ENCODE results near the gene NSD2.

Gene NSD2

DNA sequence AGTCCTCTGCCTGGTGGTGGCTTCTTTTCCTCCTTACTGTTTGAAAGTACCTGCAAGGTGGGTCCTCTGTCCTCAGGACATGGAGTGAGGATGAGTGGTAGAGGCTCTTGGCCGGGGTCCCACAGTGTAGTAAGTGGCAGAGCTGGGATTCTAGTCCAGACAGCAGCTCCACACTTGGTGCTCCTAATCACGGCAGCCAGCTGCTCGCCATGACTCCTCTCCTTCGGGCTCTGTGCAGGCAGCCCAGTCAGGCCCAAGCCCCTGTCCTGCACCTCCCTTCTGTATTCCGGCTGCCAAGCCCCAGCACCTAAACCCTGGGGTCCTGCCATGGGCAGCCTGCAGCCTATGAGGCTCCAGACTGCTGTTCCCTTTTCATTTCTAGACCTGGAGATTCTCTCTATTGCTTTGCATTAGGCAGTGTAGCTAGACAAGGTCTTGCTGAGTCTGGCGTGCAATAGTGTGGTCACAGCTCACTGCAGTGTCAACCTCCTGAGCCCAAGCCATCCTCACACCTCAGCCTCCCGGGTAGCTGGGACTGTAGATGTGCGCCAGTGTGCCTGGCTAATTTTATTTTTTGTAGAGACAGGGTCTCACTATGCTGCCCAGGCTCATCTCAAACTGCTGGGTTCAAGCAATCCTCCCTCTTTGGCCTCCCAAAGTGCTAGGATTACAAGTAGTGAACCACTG, 24.9 kb downstream of the NSD2 start:
- TF ChIP-seq FOXP2 (optimal IDR thresholded peaks at IDR 0.05; ENCODE audit: control extremely low read depth, extremely low read length, insufficient read depth) (no peak), POLR2AphosphoS5 (IDR thresholded peaks at IDR 0.05; ENCODE audit: borderline replicate concordance, low read depth, low read length) (no peak), EZH2 (IDR thresholded peaks at IDR 0.05) (no peak)
- Histone ChIP-seq H3K9ac (ENCODE audit: insufficient read length) (no peak overlapping the region), H3K27ac (no peak overlapping the region), H3K9me3 (ENCODE audit: low read depth, low read length) (no peaks in the 10 kb centered on the region), H3K4me3 (no peak overlapping the region), H3K36me3 (ENCODE audit: insufficient read depth, low read length) (peaks cover 45% of the 10 kb centered on the region)
- DNase-seq (ENCODE audit: low read depth, low spot score), result no peak

DNA sequence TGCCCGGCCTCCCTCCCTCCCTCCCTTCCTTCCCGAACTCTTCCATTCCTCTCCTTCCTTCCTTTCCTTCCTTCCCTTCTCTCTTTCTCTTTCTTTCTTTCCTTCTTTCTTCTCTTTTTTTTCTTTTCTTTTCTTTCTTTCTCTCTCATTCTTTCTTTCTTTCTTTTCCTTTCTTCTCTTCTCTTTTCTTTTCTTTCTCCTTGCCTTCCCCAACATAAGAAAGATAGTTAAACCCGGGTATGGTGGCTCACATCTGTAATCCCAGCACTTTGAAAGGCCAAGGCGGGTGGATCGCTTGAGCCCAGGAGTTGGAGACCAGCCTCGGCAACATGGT, 25.4 kb downstream of the NSD2 start:
- TF ChIP-seq FOXP2 (optimal IDR thresholded peaks at IDR 0.05; ENCODE audit: control extremely low read depth, extremely low read length, insufficient read depth) (no peak), POLR2AphosphoS5 (IDR thresholded peaks at IDR 0.05; ENCODE audit: borderline replicate concordance, low read depth, low read length) (no peak), EZH2 (IDR thresholded peaks at IDR 0.05) (no peak)
- H3K9me3 ChIP-seq (ENCODE audit: low read depth, low read length), result no peaks in the 10 kb centered on the region
- H3K9ac ChIP-seq (ENCODE audit: insufficient read length), result no peak overlapping the region
- DNase-seq (ENCODE audit: low read depth, low spot score), result no peak
- H3K27ac ChIP-seq, result no peak overlapping the region
- peaks cover 51% of the 10 kb centered on the region for H3K36me3 ChIP-seq (ENCODE audit: insufficient read depth, low read length)
- H3K4me3 ChIP-seq, result no peak overlapping the region

DNA sequence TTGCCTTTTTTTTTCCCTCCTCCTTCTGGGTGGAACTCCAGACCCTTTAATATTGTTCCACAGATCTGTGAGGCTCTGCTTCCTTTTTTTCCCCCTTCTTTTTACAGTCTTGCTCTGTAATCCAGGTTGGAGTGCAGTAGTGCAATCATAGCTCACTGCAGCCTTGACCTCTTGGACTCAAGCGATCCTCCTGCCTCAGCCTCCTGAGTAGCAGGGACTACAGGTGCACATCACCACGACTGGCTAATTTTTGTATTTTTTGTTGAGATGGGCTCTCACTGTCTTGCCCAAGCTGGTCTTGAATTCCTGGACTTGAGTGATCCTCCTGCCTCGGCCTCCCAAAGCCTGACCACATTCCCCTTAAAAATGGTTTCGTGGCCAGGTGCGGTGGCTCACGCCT, 26.8 kb downstream of the NSD2 start:
- Histone ChIP-seq H3K36me3 (ENCODE audit: insufficient read depth, low read length) (peaks cover 54% of the 10 kb centered on the region), H3K4me3 (no peak overlapping the region), H3K9me3 (ENCODE audit: low read depth, low read length) (no peaks in the 10 kb centered on the region), H3K27ac (peak overlapping the region; percentile 46; the same call in 1 of the 2 replicates), H3K9ac (ENCODE audit: insufficient read length) (no peak overlapping the region)
- DNase-seq (ENCODE audit: low read depth, low spot score), result no peak
- TF ChIP-seq EZH2 (IDR thresholded peaks at IDR 0.05), result no peak
- no peak for TF ChIP-seq POLR2AphosphoS5 (IDR thresholded peaks at IDR 0.05; ENCODE audit: borderline replicate concordance, low read depth, low read length)
- TF ChIP-seq FOXP2 (optimal IDR thresholded peaks at IDR 0.05; ENCODE audit: control extremely low read depth, extremely low read length, insufficient read depth), result no peak

DNA sequence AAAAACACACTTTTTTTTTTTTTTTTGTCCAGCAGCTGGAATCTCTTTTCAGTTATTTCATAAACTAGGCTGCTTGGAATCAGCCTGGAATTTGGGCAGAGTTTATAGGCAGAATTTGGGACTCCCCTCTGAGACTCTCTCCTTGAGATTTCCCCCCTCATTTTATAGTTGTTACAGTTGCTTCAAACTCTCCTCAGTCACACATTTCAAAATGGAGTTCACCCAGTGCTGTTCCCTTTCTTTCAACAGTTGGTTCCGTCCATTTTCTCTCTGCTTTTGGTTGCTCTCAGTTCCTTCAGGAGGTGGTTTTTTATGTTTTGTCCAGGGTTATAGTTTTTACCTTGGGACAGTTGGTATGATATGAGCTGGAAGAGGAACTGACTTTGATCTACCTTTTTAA, 27.5 kb downstream of the NSD2 start:
- Histone ChIP-seq H3K4me3 (peak overlapping the region; percentile 38; the same call in 1 of the 2 replicates), H3K27ac (peak overlapping the region; percentile 90), H3K9ac (ENCODE audit: insufficient read length) (peak overlapping the region; percentile 20), H3K9me3 (ENCODE audit: low read depth, low read length) (no peaks in the 10 kb centered on the region), H3K36me3 (ENCODE audit: insufficient read depth, low read length) (peaks cover 53% of the 10 kb centered on the region)
- DNase-seq (ENCODE audit: low read depth, low spot score), result no peak
- TF ChIP-seq EZH2 (IDR thresholded peaks at IDR 0.05) (no peak), POLR2AphosphoS5 (IDR thresholded peaks at IDR 0.05; ENCODE audit: borderline replicate concordance, low read depth, low read length) (no peak), FOXP2 (optimal IDR thresholded peaks at IDR 0.05; ENCODE audit: control extremely low read depth, extremely low read length, insufficient read depth) (no peak)

DNA sequence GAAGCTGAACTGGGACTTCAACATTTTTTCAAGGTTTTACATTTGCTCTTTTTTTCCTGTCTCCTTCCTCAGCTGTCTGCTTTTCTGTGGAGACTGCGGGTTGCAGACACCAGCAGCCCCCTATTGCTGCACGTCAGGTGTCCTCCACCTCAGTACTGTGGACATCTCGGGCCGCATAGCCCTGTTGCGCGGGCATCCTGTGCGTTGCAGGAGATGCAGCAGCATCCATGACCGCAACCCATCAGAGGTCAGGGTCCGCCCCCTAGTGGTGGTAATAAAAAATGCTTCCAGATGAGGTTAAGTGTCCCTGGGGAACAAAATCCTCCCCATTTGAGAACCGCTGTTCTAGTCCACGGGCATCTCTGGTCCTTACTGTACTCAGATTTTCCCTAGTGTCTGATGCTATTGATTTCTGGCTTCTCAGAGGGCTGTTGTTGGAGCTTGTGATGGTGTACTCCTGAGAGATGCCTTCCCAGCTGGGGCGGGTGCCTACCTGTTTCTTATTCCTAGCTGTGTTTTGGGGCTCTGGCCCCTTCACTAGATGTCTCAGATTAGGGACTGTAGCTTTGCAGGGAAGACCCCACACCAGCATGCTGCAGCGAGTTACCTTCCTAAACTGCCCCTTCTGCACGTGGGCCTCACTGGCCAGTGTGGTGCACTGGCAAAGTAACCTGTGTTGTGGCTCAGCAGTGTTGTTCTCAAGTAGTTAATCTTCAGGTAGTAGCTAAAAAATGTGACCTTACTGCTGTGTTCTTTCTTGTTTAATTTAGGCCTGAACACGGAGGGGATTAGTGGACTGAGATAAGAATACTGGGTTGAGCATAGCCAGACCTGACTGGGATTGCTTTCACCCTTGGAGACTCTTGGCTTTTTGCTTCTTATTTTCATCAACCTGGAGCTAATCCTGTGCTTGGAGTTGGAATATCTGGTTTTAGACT, 28.2 kb downstream of the NSD2 start:
- Histone ChIP-seq H3K36me3 (ENCODE audit: insufficient read depth, low read length) (peaks cover 54% of the 10 kb centered on the region), H3K9ac (ENCODE audit: insufficient read length) (peak overlapping the region; percentile 20), H3K4me3 (no peak overlapping the region), H3K9me3 (ENCODE audit: low read depth, low read length) (no peaks in the 10 kb centered on the region), H3K27ac (peak overlapping the region; percentile 90)
- TF ChIP-seq FOXP2 (optimal IDR thresholded peaks at IDR 0.05; ENCODE audit: control extremely low read depth, extremely low read length, insufficient read depth), result no peak
- TF ChIP-seq EZH2 (IDR thresholded peaks at IDR 0.05), result no peak
- no peak for TF ChIP-seq POLR2AphosphoS5 (IDR thresholded peaks at IDR 0.05; ENCODE audit: borderline replicate concordance, low read depth, low read length)
- DNase-seq (ENCODE audit: low read depth, low spot score), result peak; percentile 22

DNA sequence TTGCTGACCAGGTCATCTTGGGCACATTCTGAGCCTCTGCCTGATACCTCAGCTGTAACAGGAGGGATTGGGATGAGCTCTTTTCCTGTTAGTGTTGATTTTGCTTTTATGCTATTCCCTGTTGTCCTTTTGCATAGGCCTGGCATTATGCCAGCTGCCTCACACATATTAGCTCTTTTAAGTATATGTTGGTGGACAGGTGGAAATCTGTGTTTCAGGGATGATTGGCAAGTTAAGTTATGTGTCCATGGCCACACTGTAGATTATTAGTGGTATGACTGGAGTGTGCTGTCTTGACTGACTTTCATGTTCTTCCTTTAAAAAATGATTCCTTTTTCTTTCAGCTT, 28.9 kb downstream of the NSD2 start:
- Histone ChIP-seq H3K9ac (ENCODE audit: insufficient read length) (no peak overlapping the region), H3K9me3 (ENCODE audit: low read depth, low read length) (no peaks in the 10 kb centered on the region), H3K36me3 (ENCODE audit: insufficient read depth, low read length) (peaks cover 58% of the 10 kb centered on the region), H3K4me3 (no peak overlapping the region), H3K27ac (no peak overlapping the region; the same call in 1 of the 2 replicates)
- no peak for DNase-seq (ENCODE audit: low read depth, low spot score)
- no peak for TF ChIP-seq FOXP2 (optimal IDR thresholded peaks at IDR 0.05; ENCODE audit: control extremely low read depth, extremely low read length, insufficient read depth)
- no peak for TF ChIP-seq POLR2AphosphoS5 (IDR thresholded peaks at IDR 0.05; ENCODE audit: borderline replicate concordance, low read depth, low read length)
- no peak for TF ChIP-seq EZH2 (IDR thresholded peaks at IDR 0.05)

DNA sequence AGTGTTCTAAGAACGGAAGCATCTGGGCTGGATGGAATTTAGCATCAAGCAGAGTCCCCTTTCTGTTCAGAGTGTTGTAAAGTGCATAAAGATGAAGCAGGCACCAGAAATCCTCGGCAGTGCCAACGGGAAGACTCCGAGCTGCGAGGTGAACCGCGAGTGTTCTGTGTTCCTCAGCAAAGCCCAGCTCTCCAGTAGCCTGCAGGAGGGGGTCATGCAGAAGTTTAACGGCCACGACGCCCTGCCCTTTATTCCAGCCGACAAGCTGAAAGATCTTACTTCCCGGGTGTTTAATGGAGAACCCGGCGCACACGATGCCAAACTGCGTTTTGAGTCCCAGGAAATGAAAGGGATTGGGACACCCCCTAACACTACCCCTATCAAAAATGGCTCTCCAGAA, 29.4 kb downstream of the NSD2 start:
- Histone ChIP-seq H3K4me3 (no peak overlapping the region), H3K9ac (ENCODE audit: insufficient read length) (no peak overlapping the region), H3K27ac (no peak overlapping the region), H3K36me3 (ENCODE audit: insufficient read depth, low read length) (peaks cover 59% of the 10 kb centered on the region), H3K9me3 (ENCODE audit: low read depth, low read length) (no peaks in the 10 kb centered on the region)
- no peak for DNase-seq (ENCODE audit: low read depth, low spot score)
- TF ChIP-seq FOXP2 (optimal IDR thresholded peaks at IDR 0.05; ENCODE audit: control extremely low read depth, extremely low read length, insufficient read depth), result no peak
- no peak for TF ChIP-seq EZH2 (IDR thresholded peaks at IDR 0.05)
- TF ChIP-seq POLR2AphosphoS5 (IDR thresholded peaks at IDR 0.05; ENCODE audit: borderline replicate concordance, low read depth, low read length), result no peak

DNA sequence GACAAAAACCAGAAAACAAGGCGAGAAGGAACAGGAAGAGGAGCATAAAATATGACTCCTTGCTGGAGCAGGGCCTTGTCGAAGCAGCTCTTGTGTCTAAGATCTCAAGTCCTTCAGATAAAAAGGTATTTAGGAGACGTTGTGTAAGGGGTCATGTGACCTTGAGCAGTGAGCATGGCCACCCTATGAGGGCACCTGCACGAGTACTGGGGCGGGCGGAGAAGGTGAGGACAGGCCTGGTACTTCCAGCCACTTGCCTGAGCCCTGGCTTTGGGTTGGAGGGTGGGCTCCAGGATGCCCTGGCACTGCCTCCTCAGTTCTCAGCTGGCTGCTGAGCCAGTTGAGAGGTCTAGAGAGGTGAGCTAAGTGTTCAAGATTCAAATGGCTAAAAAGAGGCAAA, 29.9 kb downstream of the NSD2 start:
- H3K36me3 ChIP-seq (ENCODE audit: insufficient read depth, low read length), result peaks cover 64% of the 10 kb centered on the region
- no peak overlapping the region for H3K27ac ChIP-seq
- H3K9ac ChIP-seq (ENCODE audit: insufficient read length), result no peak overlapping the region
- no peaks in the 10 kb centered on the region for H3K9me3 ChIP-seq (ENCODE audit: low read depth, low read length)
- DNase-seq (ENCODE audit: low read depth, low spot score), result no peak
- H3K4me3 ChIP-seq, result no peak overlapping the region
- TF ChIP-seq POLR2AphosphoS5 (IDR thresholded peaks at IDR 0.05; ENCODE audit: borderline replicate concordance, low read depth, low read length), result no peak
- TF ChIP-seq FOXP2 (optimal IDR thresholded peaks at IDR 0.05; ENCODE audit: control extremely low read depth, extremely low read length, insufficient read depth), result no peak
- TF ChIP-seq EZH2 (IDR thresholded peaks at IDR 0.05), result no peak
